ENCODE results near the gene SEL1L2. TPM values are rescaled to one million over a fixed set of nuclear protein-coding genes. Genes with fewer than 3 reads are reported as not detected.

SEL1L2 gene
- total RNA-seq, 2 donors from 2014 or later: 0.28 TPM; not detected in 1

DNA sequence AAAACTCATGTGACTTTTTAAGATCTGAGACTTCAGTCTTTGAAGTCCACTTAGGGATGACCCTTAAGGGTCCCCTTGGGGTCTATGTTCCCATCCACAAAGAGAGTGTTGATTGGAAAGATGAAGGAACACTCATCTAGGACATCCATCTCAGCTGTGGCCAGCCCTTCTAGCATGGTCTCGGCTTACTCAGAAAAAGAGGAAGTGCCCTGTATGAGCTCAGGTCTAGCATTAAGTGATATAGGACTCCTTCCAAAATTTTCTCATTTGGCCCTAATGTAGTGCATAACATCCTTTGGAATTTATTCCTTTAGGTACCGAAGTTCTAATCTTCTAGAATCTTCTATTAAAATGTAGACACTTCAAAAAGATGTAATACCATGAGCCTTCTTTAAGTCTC, 128.2 kb downstream of the SEL1L2 start:
- intact Hi-C loops (cut with DNase I): no loop called here
- Histone ChIP-seq H3K9me3 (no peaks in the 10 kb centered on the region), H3K4me3 (no peak overlapping the region), H3K27ac (no peak overlapping the region), H3K27me3 (replicated peaks; ENCODE audit: insufficient read depth) (no peaks in the 10 kb centered on the region), H3K4me1 (replicated peaks) (no peaks in the 10 kb centered on the region), H3K36me3 (no peaks in the 10 kb centered on the region)
- TF ChIP-seq POLR2A (IDR thresholded peaks at IDR 0.05): no peak
- TF ChIP-seq, protein P1, sequence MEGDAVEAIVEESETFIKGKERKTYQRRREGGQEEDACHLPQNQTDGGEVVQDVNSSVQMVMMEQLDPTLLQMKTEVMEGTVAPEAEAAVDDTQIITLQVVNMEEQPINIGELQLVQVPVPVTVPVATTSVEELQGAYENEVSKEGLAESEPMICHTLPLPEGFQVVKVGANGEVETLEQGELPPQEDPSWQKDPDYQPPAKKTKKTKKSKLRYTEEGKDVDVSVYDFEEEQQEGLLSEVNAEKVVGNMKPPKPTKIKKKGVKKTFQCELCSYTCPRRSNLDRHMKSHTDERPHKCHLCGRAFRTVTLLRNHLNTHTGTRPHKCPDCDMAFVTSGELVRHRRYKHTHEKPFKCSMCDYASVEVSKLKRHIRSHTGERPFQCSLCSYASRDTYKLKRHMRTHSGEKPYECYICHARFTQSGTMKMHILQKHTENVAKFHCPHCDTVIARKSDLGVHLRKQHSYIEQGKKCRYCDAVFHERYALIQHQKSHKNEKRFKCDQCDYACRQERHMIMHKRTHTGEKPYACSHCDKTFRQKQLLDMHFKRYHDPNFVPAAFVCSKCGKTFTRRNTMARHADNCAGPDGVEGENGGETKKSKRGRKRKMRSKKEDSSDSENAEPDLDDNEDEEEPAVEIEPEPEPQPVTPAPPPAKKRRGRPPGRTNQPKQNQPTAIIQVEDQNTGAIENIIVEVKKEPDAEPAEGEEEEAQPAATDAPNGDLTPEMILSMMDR (IDR thresholded peaks at IDR 0.05): no peak
- WGBS: 87% methylated on average over 2 of the region's 2 CpGs
- no peak for DNase-seq (ENCODE audit: low spot score)

DNA sequence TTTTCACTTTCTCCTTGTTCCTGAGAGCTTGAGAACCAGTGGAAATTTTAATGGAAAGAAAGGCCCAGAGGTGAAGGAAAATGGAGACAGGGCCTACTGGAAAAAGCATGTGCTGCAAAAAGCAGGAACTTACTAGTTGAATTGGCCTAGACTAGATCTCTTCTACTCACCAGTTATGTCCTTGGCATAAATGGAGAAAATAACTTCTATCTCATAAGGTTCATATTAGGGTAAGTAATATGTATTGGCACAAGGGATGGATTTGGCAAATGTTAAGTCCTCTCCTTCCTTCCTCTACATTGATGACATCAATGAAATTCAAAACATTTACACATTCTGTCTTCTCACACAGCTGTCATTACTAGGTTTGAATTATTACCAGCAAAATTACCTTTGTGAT, 131.5 kb downstream of the SEL1L2 start:
- Histone ChIP-seq H3K4me3 (no peak overlapping the region), H3K27me3 (replicated peaks; ENCODE audit: insufficient read depth) (no peaks in the 10 kb centered on the region), H3K4me1 (replicated peaks) (no peaks in the 10 kb centered on the region), H3K27ac (no peak overlapping the region), H3K9me3 (no peaks in the 10 kb centered on the region), H3K36me3 (no peaks in the 10 kb centered on the region)
- no peak for DNase-seq (ENCODE audit: low spot score)
- TF ChIP-seq POLR2A (IDR thresholded peaks at IDR 0.05): no peak
- intact Hi-C loops (cut with DNase I): no loop called here

DNA sequence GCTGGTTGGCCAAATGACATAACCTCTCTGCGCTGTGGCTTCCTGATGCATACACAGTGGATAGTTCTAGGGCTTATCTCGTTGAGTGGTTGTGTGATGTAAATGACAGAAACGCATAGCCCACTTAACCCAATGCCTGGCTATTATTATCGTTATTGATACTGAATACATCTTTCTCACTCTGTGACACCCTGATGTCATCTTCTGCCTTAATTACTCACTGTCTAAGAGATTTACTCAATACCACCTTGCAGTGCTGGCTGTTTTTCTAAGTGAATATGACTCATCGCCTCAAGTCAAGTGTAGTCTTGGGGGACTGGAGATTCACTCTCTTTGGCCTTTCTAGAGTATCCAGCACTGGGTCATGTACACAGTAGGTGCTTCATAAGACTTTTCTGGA, 132.0 kb downstream of the SEL1L2 start:
- no peak overlapping the region for H3K4me3 ChIP-seq
- intact Hi-C loops (cut with DNase I): no loop called here
- no peaks in the 10 kb centered on the region for H3K4me1 ChIP-seq (replicated peaks)
- H3K27me3 ChIP-seq (replicated peaks; ENCODE audit: insufficient read depth): no peaks in the 10 kb centered on the region
- WGBS: 94% methylated on average over 5 of the region's 5 CpGs
- no peak for TF ChIP-seq POLR2AphosphoS5 (IDR thresholded peaks at IDR 0.05)
- no peak for TF ChIP-seq POLR2A (IDR thresholded peaks at IDR 0.05)
- TF ChIP-seq, protein P1 (IDR thresholded peaks at IDR 0.05): no peak
- no peak overlapping the region for H3K27ac ChIP-seq
- DNase-seq (ENCODE audit: low spot score): no peak
- H3K9me3 ChIP-seq: no peaks in the 10 kb centered on the region
- H3K36me3 ChIP-seq: no peaks in the 10 kb centered on the region

DNA sequence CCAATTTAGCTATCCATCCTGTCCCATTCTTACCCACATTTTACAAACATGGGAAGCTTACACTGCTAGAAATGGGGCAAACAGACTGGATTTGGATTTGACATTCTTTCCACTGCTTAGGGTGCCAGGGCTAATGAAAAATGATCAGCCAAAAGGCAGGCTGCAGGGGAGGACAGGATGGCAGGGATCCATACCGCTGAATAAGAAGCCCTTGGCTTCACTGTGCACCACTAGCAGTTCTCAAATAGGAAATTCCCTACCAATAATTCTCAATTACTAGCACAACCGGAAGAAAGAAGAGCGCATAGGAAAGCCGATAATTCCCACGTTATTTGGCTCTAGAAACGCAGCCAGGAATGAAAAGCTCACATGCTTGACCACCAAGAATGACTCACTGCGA, 132.5 kb downstream of the SEL1L2 start:
- H3K4me3 ChIP-seq: no peak overlapping the region
- H3K27ac ChIP-seq: no peak overlapping the region
- H3K4me1 ChIP-seq (replicated peaks): no peaks in the 10 kb centered on the region
- H3K36me3 ChIP-seq: no peaks in the 10 kb centered on the region
- 75% methylated on average over 7 of the region's 7 CpGs for WGBS
- no peaks in the 10 kb centered on the region for H3K9me3 ChIP-seq
- intact Hi-C loops (cut with DNase I): no loop called here
- no peak for DNase-seq (ENCODE audit: low spot score)
- no peaks in the 10 kb centered on the region for H3K27me3 ChIP-seq (replicated peaks; ENCODE audit: insufficient read depth)
- TF ChIP-seq POLR2AphosphoS5 (IDR thresholded peaks at IDR 0.05) (no peak), POLR2A (IDR thresholded peaks at IDR 0.05) (no peak)
- TF ChIP-seq, protein P1 (IDR thresholded peaks at IDR 0.05): no peak

DNA sequence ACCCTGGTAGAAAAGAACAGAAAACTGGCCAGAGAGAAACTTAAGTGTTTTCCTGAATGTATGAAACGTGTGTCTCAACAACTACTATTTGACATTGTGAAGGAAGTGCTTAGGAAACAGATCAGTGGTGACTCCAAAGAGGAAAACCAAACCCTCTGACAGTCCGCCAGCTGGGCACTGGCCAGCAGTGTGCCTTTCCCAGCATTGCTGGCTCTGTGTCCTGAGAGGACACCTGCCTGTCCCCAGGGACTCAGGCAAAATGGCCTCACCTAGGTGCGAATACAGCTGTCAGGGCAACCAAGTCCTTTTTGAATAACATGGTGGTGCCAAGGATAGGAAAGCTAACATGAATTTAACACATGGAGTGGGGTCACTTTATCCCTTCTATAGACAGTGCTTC, 133.1 kb downstream of the SEL1L2 start:
- WGBS: 56% methylated on average over 3 of the region's 3 CpGs
- Histone ChIP-seq H3K4me3 (no peak overlapping the region), H3K9me3 (no peaks in the 10 kb centered on the region), H3K4me1 (replicated peaks) (no peaks in the 10 kb centered on the region), H3K36me3 (no peaks in the 10 kb centered on the region), H3K27ac (no peak overlapping the region), H3K27me3 (replicated peaks; ENCODE audit: insufficient read depth) (no peaks in the 10 kb centered on the region)
- no peak for TF ChIP-seq POLR2AphosphoS5 (IDR thresholded peaks at IDR 0.05)
- TF ChIP-seq, protein P1 (IDR thresholded peaks at IDR 0.05): no peak
- no peak for TF ChIP-seq POLR2A (IDR thresholded peaks at IDR 0.05)
- intact Hi-C loops (cut with DNase I): no loop called here
- DNase-seq (ENCODE audit: low spot score): no peak
